GM04504 (cell line): ENCODE measurements around the gene XPNPEP3.

ENCODE experiments used
- DNase-seq: peaks from one replicate; pipeline ENCODE4 v3.0.0-alpha.2; 2012; ENCODE audit warnings: low read depth

The XPNPEP3 gene

DNA sequence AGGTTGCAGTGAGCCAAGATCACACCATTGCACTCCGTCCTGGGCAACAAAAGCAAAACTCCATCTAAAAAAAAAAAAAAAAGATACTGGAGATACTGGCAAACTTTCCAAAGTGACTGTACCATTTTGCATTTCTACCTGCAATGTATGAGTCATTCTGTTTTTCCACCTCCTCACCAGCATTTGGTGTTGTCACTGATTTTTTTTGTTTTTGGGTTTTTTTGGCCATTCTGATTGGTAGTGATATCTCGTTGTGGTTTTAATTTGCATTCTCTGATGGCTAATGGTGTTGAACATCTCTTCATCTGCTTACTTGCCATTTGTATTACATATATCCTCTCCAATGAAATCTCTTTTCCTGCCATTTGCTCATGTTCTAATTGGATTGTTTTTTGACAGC, 82.3 kb downstream of the XPNPEP3 start:
- no peak for DNase-seq

DNA sequence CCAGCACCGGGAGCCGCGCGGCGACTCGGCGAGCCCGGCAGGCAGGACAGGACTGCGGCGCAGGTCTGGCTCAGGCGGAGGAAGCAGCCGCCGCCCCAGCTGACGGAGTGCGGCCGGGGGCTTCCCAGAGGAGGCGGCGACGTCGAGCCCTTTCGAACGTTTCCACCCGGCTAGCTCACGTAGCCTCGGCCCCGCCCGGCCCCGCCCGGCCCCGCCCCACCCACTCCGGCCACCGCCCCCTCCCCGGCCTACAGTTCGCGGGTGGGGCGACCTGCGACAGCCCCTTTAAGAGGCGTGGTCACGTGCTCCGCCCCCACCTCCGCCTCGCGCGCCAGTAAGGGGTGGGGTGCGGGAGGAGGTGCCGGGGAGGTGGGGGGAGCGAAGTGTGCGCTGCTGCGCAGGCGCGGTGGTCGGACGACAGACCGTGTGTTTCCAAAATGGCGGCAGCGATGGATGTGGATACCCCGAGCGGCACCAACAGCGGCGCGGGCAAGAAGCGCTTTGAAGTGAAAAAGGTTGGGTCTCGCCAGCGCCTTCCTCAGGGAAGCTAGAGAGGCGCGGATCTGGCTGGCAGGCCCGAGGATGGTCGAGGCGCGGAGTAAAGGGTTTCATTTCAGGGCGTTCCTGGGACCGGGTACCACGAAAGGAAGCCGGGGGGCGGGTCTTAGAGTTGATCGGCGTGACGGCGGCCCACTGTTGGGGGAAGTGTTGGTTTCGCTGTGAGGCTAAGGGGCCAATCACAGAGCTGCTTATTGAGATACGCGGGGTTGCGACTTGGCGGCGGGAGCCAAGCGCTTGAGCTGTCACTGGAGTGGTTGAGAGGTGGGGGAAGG, 94.2 kb downstream of the XPNPEP3 start, which contains the start of gene RBX1:
TSS of gene RBX1 (plus strand) at position 417 of the 833 bp plus-strand sequence. CDS start at position 438, 21 bp downstream.
- DNase-seq = peak; percentile 95

DNA sequence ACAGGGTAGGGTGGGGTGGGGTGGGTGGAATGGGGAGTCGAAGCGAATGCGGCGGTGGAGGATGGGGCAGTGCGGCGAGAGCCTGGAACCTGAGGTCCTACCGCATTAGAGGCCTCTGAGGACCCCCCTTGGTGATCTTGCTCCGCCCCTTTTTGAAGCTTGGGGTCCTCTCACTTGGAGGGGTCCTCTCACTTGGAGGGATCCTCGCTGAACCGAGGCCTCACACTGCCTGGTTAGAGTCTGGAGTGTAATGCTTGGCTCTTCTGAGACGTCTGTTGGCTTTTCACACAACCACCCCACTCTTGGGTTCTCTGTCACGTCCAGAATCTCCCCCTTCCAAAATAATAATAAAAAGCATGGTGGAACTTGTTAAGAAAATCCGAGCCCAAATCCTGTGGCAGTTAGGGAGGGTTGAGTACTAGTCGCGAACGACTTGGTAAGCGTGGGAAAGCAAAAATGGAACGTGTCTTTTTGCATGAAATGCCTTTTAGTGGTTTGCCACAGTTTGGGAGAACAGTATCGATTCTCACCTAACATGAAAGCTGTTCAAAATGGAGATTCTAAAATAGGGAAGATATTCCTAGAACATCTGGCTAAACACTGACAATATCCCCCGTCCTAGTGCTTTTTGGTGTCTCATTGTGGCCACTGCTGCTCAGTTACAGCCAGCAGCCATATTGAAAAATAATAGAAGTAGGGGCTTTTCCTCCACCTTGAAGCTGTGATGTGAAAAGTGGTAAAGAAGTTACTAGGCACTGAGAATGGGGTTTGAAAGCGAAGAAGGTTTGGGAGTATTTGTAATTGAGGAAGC, 95.1 kb downstream of the XPNPEP3 start:
- DNase-seq = no peak

DNA sequence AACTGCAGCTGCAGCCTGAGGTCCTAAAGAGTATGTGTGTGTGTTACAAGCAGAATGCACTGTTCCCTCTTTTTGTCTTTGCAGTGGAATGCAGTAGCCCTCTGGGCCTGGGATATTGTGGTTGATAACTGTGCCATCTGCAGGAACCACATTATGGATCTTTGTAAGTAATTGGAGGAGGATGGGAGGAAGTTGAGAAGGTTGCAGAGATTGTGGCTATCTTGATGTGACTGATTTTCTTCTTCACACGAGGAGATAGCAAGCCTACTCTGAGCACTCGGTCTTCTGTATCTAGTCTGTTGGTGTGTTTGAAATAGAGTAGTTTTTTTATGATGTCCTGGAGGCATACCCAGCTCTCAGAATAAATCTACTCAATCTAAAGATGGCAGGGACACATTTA, 96.5 kb downstream of the XPNPEP3 start:
- DNase-seq = no peak

DNA sequence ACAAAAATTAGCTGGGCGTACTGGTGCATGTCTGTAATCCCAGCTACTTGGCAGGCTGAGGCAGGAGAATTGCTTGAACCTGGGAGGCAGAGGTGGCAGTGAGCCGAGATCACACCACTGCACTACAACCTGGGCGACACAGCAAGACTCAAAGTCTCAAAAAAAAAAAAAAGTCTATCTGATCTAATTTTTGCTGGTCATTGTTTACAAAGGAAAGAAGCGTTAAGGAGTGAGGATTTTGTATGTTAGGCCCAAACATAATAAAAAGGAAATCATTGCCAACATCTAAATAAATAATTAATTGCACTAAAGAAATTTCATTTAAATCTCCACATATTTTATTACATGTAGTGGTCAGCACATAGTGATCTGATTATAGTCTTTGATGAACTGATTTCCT, 97.2 kb downstream of the XPNPEP3 start:
- no peak for DNase-seq

DNA sequence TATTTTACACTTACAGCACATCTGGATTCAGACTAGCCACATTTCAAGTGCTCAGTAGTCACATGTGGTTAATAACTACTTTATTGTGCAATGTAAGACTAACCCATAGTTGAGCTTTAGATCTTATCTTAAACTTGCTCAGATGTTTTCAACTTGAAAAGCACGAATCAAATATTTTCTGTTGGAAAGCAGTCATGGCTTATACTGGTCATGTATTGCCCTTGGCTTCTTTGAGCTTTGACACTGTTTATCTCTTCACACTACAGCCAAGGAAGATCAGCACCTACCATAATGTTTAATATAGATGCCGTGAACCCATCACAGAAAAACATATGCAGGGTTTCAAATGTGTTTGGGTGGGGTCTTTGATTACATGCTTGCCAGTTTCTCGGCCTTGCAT, 98.6 kb downstream of the XPNPEP3 start:
- DNase-seq = no peak

DNA sequence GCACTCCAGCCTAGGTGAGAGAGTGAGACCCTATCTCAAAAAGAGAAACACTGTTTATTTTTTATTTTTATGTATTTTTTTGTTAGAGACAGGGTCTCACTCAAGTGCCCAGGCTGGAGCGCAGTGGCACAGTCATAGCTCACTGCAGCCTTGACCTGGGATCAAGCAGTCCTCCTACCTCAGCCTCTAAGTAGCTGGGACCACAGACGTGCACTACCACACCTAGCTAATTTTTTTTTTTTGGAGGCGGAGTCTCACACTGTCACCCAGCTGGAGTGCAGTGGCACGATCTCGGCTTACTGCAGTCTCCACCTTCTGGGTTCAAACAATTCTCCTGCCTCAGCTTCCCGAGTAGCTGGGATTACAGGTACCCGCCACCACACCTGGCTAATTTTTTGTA, 100.7 kb downstream of the XPNPEP3 start:
- DNase-seq = no peak

DNA sequence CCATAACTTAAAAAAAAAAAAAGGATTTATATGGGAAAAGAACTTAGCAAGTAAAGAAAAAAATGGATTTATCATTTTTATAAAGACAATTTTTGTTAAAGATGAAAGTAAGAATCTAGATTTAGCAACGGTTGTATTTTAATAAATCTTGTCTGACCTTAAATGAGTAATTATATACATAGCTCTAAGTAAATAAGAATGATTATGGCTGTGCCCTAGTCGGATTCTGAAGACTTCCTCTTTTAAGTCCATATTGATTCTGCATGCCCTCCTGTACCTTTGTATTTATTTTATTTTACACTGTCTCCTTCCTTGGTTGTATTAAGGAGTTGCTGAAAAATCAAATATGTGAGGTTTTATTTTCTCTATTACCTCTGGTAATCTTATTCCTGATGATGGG, 101.4 kb downstream of the XPNPEP3 start:
- no peak for DNase-seq

DNA sequence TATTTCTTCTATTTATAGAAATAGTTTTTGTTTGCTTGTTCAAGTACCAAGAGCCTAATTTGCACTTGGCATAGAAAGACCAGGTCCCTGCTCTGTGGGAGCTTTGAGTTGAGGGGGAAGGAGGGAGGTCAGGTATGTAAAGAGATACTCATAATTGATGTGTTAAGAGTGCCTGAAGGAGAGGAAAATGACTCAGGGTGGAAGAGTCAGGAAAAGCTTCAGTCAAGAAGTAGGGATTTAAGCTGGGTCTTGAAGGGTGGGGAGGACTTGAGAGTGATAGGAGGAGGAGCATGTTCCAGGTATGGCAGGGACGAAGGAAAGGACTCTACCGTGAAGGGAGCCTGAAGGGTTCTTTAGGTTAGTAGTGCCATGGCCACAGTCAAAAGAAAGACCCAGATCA, 103.2 kb downstream of the XPNPEP3 start:
- DNase-seq = no peak

DNA sequence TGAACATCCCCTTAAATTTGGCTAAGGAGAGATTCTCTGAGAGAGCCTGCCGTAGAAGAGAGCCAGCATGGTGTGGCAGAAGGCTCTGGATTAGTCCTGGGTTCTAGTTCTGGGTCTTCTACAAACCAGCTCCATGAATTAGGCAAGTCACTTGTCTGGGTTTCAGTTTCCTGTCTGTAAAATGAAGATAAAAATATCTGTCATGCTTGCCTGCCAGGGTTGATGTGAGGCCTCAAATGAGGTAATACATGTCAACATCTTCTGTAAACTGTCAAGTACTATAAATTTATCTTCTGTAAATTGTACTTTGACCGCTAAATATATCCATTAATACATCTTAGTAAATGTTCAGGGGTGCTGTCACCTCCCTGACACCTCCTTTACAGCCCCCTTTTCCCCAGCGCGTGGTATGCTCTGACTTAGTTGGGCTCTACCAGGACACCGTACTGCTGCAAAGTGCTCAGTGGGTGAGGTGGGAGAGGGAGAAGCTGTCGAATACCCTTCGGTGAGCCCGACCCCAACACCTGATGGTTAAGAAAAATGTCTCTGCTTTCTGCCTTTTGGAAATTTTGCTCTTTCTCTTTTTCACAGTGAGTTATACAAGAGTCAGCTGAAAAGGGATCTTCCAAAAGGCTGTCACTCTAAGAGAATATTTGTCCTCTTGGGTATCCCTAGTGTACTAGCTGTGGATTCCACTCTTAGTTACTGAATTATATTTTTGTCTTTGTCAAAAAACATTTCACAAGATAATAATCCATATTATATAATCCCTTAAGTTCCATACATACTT, 109.2 kb downstream of the XPNPEP3 start:
- no peak for DNase-seq

DNA sequence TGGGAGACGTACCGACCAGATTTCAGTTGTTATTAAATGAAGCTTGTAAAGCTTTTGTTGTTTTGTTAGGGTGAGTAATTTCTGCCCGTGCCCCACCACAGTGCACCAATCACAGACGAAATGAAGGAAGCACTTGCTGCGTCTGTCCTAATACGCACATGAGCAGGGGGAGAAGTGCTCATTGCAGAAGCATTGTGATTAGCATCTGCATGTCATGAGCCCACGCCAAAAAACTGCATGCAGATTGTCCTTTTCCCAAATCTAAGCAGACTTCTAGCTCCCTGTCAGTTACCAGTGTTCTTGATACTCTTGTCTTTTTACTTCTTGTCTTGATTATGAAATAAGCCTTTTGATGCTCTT, 109.8 kb downstream of the XPNPEP3 start:
- no peak for DNase-seq

DNA sequence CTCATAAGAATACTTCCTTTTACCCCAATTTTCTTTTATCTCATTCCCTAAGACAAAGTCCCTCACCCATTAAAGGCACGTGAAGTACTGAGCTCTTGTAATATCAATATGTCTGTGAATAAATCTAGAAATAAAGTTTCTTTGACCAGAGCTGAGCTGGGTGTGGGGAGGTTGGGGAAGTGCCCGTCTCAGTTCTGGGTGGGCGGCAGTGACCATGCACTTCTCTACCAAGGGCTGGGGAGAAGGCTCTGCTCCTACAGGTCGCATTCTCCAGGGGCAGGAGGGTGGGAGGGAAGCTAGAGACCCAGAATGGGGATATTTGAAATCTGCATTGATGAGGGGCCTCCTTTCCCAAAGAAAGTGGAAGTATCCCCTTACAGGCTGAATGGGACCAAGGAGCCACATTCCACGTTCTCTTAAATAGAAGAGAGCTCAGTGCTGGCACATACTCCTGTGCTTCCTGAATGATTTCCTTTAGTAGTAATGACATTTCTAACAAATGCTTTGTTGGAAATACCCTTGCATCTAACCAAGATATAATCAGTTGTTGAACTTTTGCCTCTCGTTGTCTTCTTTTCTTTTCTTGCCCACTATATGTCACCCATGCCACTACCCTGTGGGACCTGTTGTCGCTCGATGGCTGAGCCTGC, 110.3 kb downstream of the XPNPEP3 start:
- DNase-seq = no peak

DNA sequence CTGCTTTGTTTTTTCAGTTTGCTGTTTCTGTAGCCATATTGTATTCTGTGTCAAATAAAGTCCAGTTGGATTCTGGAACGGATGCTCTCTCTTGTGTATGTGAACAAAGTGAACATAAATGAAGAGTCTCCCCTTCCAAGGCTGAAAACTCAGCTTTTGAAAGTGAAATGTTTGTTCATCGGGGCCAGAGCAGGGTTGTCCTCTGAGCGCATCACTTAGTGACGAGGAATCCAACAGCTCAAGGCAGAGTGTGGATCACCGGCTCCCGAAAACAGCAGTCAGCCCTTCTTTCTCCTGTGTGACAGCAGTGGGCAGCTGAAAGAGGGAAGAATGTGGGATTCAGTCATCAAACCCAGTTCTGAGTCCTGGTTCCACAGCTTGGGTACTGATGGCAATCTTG, 115.6 kb downstream of the XPNPEP3 start:
- no peak for DNase-seq

DNA sequence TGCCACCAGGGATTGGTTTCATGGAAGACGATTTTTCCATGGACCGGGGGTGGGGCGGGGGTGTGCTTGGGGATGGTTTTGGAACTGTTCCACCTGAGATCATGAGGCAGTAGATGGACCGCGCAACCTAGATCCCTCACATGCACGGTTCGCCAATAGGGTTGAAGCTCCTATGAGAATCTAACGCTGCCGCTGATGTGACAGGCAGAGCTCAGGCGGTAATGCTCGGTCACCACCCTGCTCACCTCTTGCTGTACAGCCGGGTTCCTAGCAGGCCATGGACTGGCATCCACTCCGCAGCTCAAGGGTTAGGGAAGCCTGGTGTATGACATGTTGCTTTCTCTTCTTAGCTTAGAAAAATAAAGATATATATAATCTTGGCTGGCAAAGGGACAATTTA, 116.2 kb downstream of the XPNPEP3 start:
- DNase-seq = no peak

DNA sequence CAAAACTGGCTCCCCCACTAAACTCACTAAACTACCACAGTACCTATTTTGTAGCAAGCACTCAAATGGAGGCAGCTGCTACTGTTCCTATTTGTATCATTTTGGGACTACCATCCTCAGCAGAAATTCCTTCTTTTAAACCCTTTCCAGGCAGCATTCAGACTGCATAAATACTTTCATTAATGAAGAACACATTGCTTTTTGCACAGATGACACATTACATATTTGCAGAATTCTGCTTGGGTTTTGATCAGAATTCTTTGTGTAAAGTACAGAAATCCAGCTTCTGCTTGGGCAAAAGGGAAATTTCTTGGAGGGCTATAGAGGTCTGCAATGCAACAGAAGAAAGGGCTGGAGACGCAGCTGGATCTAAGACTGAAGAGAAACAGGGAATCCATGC, 118.4 kb downstream of the XPNPEP3 start:
- no peak for DNase-seq

DNA sequence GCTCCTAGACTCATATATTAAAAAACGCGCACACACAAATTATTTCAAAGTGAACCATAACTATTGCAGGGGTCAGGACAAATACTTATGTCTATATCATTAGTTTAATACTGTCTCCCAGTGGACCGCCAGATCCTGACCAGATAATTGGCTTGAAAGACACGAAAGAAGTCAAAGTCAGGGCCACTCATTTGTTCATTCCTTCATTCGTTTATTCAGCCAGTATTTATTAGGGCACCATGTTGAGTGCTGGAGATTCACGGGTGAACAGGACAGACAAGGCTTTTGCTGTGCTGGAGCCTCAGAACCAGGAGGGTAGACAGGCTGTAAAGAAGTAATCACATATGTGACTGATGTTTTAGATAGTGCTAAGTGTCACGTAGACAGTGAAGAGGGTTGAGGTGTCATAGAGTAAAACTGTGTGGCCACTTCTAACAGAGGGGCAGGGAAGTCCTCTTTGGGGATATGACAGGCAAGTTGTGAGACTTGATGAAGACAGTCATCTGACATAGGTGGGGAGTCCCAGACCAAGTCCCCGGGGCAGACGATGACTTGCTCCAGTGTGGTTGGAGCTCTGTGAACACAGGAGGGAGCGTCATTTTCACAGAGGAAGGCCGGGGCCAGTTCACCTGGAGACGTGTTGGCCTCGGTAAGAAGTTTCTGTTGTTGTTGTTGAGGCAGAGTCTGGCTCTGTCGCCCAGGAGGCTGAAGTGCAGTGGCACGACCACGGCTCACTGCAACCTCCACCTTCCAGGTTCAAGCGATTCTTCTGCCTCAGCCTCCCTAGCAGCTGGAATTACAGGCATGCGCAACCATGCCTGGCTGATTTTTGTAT, 120.1 kb downstream of the XPNPEP3 start:
- no peak for DNase-seq

DNA sequence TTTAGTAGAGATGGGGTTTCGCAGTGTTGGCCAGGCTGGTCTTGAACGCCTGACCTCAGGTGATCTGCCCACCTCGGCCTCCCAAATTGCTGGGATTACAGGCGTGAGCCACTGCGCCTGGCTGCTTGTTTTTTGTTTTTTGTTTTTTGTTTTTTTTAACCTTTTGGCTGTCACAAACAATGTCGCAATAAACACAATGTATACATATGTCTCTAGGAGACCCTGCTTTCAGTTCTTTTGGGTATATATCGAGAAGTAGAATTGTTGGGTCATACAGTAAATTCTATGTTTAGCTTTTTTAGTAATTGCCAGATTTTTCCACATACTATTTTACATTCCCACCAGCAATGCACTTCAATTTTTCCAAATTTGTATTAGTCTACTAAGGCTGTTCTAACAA, 122.2 kb downstream of the XPNPEP3 start:
- DNase-seq = no peak

DNA sequence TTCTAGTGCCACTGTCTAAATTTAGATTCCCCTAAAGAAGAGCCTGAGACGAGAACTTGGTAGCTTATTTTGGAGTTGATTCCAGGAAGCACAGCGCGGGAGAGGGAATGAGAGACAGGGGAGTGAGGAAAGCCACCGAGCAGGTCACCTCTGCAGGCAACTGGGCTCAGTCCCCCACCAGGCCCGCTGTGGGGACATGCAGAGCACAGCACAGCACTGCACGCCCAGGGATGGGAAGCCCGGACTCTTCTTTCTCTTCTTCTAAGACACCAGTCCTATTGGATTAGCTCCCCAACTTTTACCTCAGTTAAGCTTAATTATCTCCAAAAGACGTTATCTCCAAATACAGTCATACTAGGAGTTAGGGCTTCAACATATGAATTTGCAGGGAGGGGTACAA, 122.9 kb downstream of the XPNPEP3 start:
- DNase-seq = no peak
